ENCODE data around the gene EPS8L2.

GRCh38 chr11:707817-708420 is 1.9 kb downstream of the EPS8L2 start:
- TF ChIP-seq, protein P1, sequence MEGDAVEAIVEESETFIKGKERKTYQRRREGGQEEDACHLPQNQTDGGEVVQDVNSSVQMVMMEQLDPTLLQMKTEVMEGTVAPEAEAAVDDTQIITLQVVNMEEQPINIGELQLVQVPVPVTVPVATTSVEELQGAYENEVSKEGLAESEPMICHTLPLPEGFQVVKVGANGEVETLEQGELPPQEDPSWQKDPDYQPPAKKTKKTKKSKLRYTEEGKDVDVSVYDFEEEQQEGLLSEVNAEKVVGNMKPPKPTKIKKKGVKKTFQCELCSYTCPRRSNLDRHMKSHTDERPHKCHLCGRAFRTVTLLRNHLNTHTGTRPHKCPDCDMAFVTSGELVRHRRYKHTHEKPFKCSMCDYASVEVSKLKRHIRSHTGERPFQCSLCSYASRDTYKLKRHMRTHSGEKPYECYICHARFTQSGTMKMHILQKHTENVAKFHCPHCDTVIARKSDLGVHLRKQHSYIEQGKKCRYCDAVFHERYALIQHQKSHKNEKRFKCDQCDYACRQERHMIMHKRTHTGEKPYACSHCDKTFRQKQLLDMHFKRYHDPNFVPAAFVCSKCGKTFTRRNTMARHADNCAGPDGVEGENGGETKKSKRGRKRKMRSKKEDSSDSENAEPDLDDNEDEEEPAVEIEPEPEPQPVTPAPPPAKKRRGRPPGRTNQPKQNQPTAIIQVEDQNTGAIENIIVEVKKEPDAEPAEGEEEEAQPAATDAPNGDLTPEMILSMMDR (conservative IDR thresholded peaks at IDR 0.05; ENCODE audit: low read length): no peak
- no peak for TF ChIP-seq EZH2phosphoT487 (IDR thresholded peaks at IDR 0.05; ENCODE audit: borderline replicate concordance)
